Activated T-cell treated with anti-CD3 and anti-CD28 coated beads for 4 hours (primary cell): ENCODE results near the gene INPP4B.
"Not testable (repeated sequence)": the region's sequence is repeated elsewhere in the genome, so short reads cannot be mapped to it uniquely, and the experiment has no call there.

ENCODE experiments used
- DNase-seq: peaks from one replicate; pipeline ENCODE4 v3.0.0-alpha.2; 2020

Gene INPP4B

GRCh38 chr4:142823796-142824195 lies 22.3 kb downstream of the INPP4B start:
- DNase-seq = no peak

GRCh38 chr4:142818476-142818875 lies 27.6 kb downstream of the INPP4B start:
- no peak for DNase-seq

DNA sequence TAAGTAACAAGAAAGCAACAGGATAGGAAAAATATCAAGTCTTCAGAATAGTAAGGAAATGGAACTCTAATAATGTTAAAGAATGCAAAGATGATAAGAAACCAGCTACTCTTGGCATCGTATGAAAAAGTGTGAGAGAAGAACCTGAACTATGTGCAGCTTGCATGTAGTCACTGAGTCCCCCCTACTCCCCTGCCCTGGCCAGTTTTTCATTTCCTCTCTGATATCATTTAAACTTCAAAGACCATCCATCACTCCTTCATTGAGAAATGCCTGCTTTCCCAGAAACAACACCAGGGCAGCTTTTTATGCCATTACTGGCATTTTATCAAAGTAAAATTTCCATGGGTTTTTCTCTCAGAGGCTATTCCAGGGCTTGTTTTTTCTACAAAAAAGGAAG lies 28.1 kb downstream of the INPP4B start:
- DNase-seq = no peak

- DNase-seq = no peak
Measured at GRCh38 chr4:142817442-142817841, 28.7 kb downstream of the INPP4B start.

DNA sequence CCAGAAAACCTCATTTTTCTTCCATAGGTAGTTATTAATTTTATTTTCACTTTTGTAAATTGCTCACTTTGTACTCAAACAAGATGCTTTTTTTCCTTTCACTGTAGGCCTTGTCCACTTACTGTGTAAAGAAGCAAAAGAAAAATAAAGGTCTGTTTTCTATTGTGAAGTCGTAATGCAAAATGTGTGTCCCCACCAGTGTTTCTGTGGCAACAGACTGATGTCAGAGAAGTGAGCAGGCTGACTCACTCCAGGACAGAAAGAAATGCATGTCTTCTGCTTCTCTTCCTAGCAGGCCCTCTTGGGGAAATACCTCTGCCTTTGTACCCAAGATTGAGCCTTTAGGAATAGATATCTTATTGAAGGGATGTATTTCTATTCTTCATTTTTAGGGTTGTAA lies 30.3 kb downstream of the INPP4B start:
- DNase-seq = no peak

DNA sequence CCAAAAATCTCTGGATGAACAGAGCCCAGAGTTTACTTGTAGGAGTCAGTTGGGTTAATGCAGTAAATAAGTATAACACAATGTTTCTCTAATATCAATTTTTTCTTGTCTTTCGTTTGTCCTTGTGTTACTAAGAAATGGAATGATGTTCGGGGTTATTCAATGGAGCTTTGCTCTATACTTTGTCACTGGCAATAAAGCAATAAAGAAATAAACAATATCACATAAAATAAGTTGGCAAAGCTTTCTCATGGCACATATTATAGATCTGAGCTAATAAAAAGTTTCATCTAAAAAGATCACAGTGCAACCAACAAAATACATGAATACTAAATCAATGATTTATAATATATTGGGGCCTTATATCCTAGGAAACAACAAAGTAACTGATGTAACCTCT lies 32.7 kb downstream of the INPP4B start:
- no peak for DNase-seq

GRCh38 chr4:142812091-142812490 lies 34.0 kb downstream of the INPP4B start:
- DNase-seq = no peak

DNA sequence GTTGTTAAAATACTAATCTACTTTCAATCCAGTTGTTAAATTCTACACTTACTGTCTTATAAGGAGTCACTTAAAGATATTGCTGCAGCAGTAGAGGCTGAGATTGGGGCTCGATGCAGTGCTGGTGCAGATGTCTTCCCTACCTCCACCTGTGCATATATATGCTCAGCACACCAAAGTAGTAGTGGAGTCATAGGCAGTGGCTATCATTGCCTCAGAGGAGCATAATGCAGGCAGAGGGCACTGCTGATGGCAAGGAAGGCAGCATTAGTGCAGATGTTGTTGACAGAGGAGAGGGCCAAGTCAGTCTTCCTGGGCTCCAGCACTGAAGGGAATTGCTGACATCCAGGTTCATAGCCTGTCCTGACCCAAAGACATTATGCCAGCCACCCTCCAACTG lies 35.1 kb downstream of the INPP4B start:
- no peak for DNase-seq

- no peak for DNase-seq
Measured at GRCh38 chr4:142809559-142809958, 36.5 kb downstream of the INPP4B start.

DNA sequence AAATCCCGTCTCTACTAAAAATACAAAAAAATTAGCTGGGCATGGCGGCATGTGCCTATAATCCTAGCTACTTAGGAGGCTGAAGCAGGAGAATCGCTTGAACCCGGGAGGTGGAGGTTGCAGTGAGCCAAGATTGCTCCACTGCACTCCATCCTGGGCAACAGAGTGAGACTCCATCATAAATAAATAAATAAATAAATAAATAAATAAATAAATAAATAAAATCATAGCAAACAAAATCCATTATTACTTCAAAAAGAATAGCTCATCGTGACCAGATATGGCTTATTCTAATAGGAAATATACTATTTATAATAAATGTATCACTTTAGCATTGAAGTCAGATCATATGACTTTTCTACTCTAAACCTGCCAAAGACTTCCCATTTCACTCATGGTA lies 42.2 kb downstream of the INPP4B start:
- not testable (repeated sequence) for DNase-seq

- DNase-seq = no peak
Measured at GRCh38 chr4:142801966-142802365, 44.1 kb downstream of the INPP4B start.

GRCh38 chr4:142781114-142781513 lies 65.0 kb downstream of the INPP4B start:
- no peak for DNase-seq

GRCh38 chr4:142778900-142779299 lies 67.2 kb downstream of the INPP4B start:
- DNase-seq = no peak

GRCh38 chr4:142778430-142778829 lies 67.7 kb downstream of the INPP4B start:
- DNase-seq = no peak

GRCh38 chr4:142777045-142777743 lies 68.9 kb downstream of the INPP4B start:
- DNase-seq = no peak

GRCh38 chr4:142776026-142776425 lies 70.1 kb downstream of the INPP4B start:
- no peak for DNase-seq

GRCh38 chr4:142773505-142773904 lies 72.6 kb downstream of the INPP4B start:
- DNase-seq = no peak

GRCh38 chr4:142762280-142762679 lies 83.8 kb downstream of the INPP4B start:
- DNase-seq = no peak

- no peak for DNase-seq
Measured at GRCh38 chr4:142752202-142752786, 93.8 kb downstream of the INPP4B start.

- DNase-seq = no peak
Measured at GRCh38 chr4:142743121-142743825, 102.8 kb downstream of the INPP4B start.

DNA sequence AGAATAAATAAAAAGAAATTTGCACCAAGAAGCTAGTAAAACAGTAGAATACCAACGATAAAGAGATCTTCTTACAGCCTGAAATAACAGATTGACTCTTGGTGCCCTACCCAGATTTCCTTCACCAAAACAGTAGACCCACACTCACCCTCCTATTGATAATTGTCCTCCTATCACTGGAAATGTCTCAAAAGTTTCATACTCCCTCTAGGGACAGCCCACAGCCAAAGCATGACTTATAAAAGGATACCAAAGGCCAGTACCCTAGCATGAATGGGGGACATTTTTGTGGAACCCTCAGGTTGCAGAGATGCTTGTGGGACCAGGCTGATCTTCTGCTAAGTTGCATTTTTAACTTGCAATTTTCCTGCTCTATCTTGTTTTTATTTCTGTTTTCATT lies 104.1 kb downstream of the INPP4B start:
- DNase-seq = no peak

DNA sequence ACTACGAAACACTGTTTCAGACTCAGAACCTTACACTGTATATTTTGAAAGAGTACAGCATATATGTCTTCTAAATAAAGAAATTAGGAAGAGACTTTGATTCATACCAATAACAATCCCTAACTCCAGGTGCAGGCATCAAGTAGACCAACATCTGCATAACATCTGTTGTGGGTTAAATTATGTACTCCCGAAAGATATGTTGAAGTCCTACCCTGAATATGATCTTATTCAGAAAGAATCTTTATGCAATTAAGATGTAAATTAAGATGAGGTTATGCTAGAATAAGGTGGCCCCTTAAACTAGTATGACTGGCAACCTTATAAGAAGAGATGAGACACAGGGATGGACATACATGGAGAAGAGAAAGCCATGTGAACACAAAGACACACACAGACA lies 117.9 kb downstream of the INPP4B start:
- DNase-seq = no peak

DNA sequence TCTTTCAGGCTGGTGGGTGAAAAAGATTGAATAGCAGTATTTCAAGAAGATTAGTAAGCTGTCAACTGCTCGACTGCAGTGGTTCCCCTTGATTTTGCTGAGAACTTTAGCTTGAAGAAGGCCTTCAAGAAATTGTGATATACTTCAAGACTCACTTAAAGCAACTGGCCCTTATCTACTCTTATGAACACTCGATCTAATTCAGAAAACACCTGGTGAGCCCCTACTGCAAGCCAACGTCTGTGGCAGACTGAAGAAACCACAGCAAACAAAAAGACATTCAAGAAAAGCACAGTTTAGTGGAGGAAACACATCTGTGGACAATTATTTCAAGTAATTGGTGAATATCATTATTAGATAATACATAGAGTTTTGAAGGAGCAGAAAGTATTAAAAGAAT lies 119.0 kb downstream of the INPP4B start:
- DNase-seq = no peak

DNA sequence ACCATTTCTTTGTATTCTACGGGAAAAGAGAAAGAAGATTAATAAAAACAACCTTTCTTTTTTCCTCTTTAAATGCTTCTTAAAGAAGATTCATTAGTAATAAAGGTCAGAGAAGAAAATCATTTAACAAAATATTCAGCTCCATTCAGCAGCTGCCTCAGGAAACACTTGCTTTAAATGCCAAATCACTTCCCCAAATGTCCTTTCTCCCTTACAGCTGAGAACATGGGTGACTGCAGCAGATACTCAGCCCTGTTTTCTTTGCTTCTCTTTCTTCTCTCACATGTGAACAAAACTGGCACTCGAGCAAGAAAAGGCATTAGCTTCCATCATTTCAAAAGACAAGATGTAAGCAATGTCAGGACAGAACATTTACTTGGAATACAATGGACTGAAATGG lies 120.2 kb downstream of the INPP4B start:
- DNase-seq = no peak
